ENCODE measurements around the gene FBXL22. TPM values are rescaled to one million over a fixed set of nuclear protein-coding genes. Genes with fewer than 3 reads are reported as not detected.
A peak's percentile ranks its signal among the peaks of the same experiment; 100 is the strongest.

FBXL22 gene
- polyA plus RNA-seq (ENCODE audit: insufficient read depth in 1 of 5, insufficient read length in 5 of 5, low replicate concordance in 1 of 5): 1 to 10 TPM; 1.8 to 6.6 (median 2.4) TPM
- long read RNA-seq, donor 1, transcript FBXL22-204 (2 exons, 729 nt): major isoform, 6 of 6 reads
- long read RNA-seq, donor 1, partial matches to known transcripts: 0 of 6 reads
- long read RNA-seq, donor 1, other reads (novel, unspliced or antisense): 0 of 6 reads
- long read RNA-seq, donor 2, partial matches to known transcripts: 0 of 3 reads
- long read RNA-seq, donor 2, other reads (novel, unspliced or antisense): 0 of 3 reads
- long read RNA-seq, donor 3, partial matches to known transcripts: 0 of 1 reads
- long read RNA-seq, donor 3, other reads (novel, unspliced or antisense): 0 of 1 reads
- long read RNA-seq, donor 4, partial matches to known transcripts: 0 of 2 reads
- long read RNA-seq, donor 4, other reads (novel, unspliced or antisense): 0 of 2 reads
- long read RNA-seq, donor 5, partial matches to known transcripts: 0 of 1 reads
- long read RNA-seq, donor 5, other reads (novel, unspliced or antisense): 0 of 1 reads
- long read RNA-seq, donor 6, partial matches to known transcripts: 0 of 3 reads
- long read RNA-seq, donor 6, other reads (novel, unspliced or antisense): 0 of 3 reads
- long read RNA-seq, donor 7: 0 reads
- long read RNA-seq, donor 8, partial matches to known transcripts: 0 of 1 reads
- long read RNA-seq, donor 8, other reads (novel, unspliced or antisense): 0 of 1 reads

DNA sequence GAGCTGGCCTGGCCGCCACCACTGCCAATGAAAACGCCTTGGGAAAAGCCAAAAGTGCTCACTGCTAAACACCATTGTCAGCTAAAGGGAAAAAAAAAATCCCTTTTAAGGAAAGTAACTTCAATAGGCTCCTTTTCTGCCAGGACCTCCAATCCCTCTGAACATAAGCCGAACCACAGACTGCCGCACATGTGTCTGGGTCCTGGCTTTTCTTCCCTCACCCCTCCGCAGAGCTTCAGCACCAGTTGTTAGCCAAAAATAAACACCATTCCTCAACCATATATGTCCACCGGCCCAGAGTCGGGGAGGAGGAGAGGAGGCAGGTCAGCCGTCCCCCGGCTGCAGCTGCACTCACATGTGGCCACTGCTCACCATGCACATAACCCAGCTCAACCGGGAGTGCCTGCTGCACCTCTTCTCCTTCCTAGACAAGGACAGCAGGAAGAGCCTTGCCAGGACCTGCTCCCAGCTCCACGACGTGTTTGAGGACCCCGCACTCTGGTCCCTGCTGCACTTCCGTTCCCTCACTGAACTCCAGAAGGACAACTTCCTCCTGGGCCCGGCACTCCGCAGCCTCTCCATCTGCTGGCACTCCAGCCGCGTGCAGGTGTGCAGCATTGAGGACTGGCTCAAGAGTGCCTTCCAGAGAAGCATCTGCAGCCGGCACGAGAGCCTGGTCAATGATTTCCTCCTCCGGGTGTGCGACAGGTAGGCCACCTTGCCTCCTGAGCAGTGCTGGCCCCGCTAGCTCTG is at the start of gene FBXL22:
Gene FBXL22 (plus strand): TSS at position 350 of the 753 bp plus-strand sequence. CDS start 6 bp downstream, at position 356.
- no peak for DNase-seq

GRCh38 chr15:63551400-63551799 is 45.8 kb upstream of the FBXL22 start:
- no peak for DNase-seq

DNA sequence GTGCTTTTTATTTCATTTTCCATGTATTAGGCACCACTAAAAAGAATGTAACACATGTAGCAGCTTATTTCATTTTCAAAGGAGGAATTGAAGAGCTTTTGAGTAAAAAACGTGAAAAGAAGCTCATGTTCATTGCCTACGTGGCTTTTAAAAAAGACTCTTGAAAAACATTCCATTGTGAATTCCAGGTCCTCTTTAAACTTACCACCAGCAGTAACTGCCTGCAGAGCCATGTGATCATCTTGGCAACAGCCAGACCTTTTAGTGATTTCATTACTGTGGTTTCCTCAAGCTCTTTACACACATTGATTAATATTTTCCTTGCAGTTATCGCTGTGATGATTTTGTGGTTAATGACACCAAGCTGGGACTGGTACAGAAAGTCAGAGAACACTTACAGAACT is 43.8 kb upstream of the FBXL22 start:
- peak; percentile 66 to 74 for DNase-seq

DNA sequence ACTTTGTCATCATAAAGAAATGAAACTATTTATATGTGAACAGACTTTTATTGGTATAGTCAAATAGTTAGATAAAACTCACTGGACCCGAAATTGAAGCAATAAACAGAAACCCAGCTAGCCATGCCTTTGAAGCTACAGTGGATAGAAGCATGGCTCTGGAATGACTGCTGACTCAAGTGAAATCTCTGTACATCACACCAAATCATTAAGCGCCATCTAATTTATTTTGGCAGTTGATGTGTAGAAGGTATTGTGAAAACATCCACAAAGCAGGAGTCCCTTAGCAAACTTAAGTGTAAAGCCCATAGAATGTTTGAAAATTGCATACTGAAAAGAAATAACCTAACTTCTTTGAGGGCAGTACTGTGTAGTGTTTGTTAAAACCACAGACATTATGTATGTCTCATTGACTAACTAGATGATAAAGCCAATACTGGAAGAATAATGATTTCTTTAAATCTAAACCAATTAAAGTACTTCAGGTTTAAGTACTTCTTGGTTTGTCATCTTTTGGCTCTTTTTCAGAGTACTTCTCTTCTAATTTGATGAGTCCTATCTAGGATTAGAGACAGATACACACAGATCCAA is 42.8 kb upstream of the FBXL22 start:
- DNase-seq: no peak

DNA sequence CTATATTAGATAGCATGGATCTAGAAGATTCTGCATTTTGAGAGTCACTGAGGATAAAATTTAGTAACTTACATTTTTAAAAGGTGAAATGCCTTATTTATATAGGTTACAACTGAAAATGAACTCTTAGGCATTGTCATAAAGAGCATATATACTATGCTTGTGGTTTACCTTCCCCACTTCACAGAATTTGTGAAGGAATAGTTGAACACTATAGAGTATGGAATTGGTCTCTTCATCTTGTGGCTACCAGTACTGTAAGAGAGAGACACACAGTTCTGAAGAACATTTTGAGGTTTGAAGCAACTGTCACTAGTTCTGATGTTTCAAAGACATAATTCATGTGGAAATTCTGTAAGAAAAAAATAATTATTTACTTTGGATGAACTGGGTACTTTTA is 41.7 kb upstream of the FBXL22 start:
- DNase-seq: no peak

GRCh38 chr15:63556246-63556645 is 40.9 kb upstream of the FBXL22 start:
- no peak for DNase-seq

DNA sequence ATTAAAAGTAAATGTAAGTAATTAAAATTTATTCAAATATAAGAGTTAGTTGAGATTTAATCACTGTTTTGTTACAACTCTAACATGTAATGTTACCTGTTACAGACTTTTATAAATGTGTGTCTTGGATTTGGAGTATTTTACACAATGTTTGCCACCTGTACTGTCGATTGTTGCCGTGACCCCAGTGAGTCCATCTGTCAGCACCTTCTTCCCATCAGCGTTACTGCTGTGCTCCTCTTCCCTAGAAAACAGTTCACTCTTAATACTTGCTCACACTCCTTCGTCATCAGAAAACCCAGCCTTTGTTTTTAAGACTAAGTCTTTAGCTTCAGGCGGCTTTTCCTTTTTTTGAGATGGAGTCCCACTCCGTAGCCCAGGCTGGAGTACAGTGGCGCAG is 40.5 kb upstream of the FBXL22 start:
- no peak for DNase-seq

GRCh38 chr15:63559753-63560152 is 37.4 kb upstream of the FBXL22 start:
- no peak for DNase-seq

GRCh38 chr15:63560741-63561448 is 36.3 kb upstream of the FBXL22 start:
- no peak for DNase-seq

- DNase-seq: no peak
Measured at GRCh38 chr15:63564093-63564492, 33.1 kb upstream of the FBXL22 start.

- no peak for DNase-seq
Measured at GRCh38 chr15:63565536-63566186, 31.5 kb upstream of the FBXL22 start.

DNA sequence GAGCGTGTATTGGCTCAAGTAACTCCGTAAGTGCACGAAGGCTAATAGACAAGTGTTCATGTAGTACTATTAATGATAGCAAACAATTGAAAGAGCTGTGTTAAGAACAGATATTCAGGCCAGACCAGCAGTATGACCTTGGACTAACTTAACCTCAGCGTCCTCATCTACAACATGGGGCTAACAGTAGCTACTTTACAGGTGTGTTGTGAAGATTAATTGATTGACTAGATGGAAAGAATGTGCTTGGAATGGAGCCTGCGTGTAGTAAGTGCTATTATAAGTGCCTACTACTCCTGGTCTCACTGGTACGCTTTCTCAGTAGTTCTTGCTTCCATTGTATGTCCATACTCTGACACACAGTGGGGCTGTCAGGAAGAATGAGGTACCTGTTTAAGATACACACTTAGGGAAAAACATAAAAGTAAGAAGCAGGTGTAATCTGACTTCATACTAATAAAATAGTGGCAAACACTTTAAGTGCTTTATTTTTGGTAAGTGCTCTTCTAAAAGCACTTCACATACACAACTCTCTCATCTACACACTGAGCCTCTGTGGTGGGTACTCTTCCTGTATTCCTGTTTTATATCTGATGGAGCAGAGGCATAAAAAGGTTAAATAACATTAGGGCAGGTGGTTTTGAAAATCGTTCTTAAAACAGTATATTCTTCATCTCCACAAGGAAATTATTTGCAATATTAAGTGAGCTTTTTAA is 24.3 kb upstream of the FBXL22 start:
- no peak for DNase-seq

GRCh38 chr15:63573533-63573932 is 23.7 kb upstream of the FBXL22 start:
- DNase-seq: no peak

DNA sequence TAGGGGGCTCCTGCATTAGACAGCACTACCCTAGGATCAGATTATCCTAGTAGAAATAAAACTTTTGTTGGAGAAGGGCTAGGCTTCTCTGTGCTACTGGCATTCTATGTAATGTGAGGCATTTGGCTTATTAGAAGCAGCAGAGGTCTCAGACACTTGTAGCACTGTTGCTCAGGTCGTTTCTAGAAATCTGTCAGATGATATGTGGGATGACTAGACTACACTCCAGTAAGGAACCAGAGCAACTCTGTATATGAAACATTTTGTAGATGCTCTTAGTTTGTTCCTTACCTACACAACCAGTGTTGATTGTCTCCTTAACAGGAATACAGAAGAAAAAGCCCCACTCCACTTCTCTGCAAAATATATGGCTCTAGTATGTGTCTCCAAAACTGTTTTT is 21.9 kb upstream of the FBXL22 start:
- no peak for DNase-seq

GRCh38 chr15:63576441-63576840 is 20.7 kb upstream of the FBXL22 start:
- DNase-seq: no peak

DNA sequence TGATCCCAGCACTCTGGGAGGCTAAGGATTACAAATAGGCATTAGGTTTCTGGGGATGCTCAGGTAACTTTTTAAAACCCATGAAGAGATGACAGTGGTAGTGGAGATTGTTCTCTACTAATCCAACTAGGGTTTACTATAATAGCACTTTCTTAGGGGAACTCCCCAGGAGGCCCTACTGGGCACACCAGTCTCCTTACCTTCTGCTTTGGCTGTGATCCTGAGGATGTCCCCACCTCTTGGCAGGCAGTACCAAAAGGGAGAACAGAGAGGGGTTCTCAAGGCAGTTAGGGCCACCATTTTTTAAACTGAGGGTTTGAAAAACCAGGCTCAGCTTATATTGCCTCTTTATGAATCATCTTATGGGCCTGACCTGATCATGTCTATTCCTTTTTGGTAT is 15.0 kb upstream of the FBXL22 start:
- no peak for DNase-seq

DNA sequence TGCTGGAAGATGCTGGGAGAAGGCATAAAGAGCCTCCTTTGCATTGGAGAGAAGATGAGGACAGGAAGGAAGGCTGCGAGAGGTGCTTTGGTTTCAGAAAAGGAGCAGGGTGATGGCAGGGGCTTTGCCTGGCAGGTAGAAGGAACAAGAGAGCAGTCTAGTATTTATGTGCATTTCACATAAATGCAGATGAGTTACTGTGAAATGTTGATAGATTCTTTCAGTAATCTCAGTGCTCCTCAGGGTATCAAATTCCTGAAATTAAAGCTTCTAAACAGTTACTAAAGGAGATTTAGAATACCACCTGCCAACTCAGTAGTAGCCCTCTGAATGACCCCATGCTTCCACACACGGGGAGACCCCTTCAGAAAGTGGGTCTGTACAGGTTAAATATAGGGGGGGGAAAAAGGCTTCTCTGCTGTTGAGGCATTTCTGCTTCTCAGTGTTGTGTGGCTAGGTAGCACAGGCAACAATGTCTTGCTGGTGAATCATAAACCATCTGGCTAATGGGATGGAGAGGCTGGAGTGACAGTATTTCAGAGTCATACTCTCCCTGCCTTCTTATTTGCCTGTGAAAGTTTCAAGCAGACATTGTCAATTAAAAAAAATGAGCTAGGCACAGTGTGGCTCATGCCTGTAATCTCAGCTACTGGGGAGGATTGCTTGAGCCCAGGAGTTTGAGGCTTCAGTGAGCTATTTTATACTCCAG is 14.3 kb upstream of the FBXL22 start:
- DNase-seq: no peak

GRCh38 chr15:63586790-63587189 is 10.4 kb upstream of the FBXL22 start:
- no peak for DNase-seq

GRCh38 chr15:63587527-63587926 is 9.7 kb upstream of the FBXL22 start:
- no peak for DNase-seq
